Upper lobe of left lung (tissue), 6 donors: ENCODE results near the gene PAAF1. TPM values are rescaled to one million over a fixed set of nuclear protein-coding genes. Genes with fewer than 3 reads are reported as not detected.
A peak's percentile ranks its signal among the peaks of the same experiment; 100 is the strongest.

Source experiments
- ATAC-seq, 2 donors: fragments of 200-7000 bp; cut with Tn5 transposase; one replicate each; pipeline ENCODE4 v1.9.1; 2022; ENCODE audit warnings: mild to moderate bottlenecking in 2 of 2, moderate library complexity in 2 of 2; ENCODE audit not compliant: low FRiP score in 2 of 2
- DNase-seq, 2 donors: peaks; one replicate each; pipeline ENCODE4 v3.0.0-alpha.2; 2019 to 2020
- H3K27ac ChIP-seq, 4 donors: fragments of 200-600 bp; sonication (generic); one replicate each; pipeline ENCODE4 v1.5.1; 2016 to 2019
- H3K27me3 ChIP-seq, 4 donors: fragments of 200-600 bp; sonication (generic); one replicate each; pipeline ENCODE4 v1.5.1; 2017 to 2019
- H3K36me3 ChIP-seq, 4 donors: fragments of 200-600 bp; sonication (generic); one replicate each; pipeline ENCODE4 v1.5.1; 2016 to 2019
- H3K4me1 ChIP-seq, 4 donors: fragments of 200-600 bp; sonication (generic); one replicate each; pipeline ENCODE4 v1.5.1; 2018 to 2019
- H3K4me3 ChIP-seq, 4 donors: fragments of 200-600 bp; sonication (generic); one replicate each; pipeline ENCODE4 v1.5.1; 2017 to 2019; ENCODE audit warnings: mild to moderate bottlenecking in 2 of 4, moderate library complexity in 1 of 4
- H3K9me3 ChIP-seq, 4 donors: fragments of 200-600 bp; sonication (generic); one replicate each; pipeline ENCODE4 v1.5.1; 2018 to 2019
- CTCF ChIP-seq, 6 experiments: fragments of 450-650 bp in 4 of 6; fragments of 200-600 bp in 2 of 6; sonication (generic) in 2 of 6; IDR thresholded peaks; one replicate each; pipeline ENCODE4 v1.5.1; 2016 to 2019; ENCODE audit warnings: antibody characterized with exemption in 6 of 6
- EP300 ChIP-seq, 4 donors: sonication (generic); formaldehyde crosslinking; IDR thresholded peaks; one replicate each; pipeline ENCODE4 v1.5.1; 2017; ENCODE audit warnings: antibody characterized with exemption in 4 of 4, control low read depth in 2 of 4
- POLR2A ChIP-seq, 4 donors: fragments of 450-650 bp; IDR thresholded peaks; one replicate each; pipeline ENCODE4 v1.5.1; 2016 to 2017; ENCODE audit warnings: antibody characterized with exemption in 4 of 4, mild to moderate bottlenecking in 2 of 4
- POLR2AphosphoS5 ChIP-seq, 2 donors: sonication (generic); formaldehyde crosslinking; IDR thresholded peaks; one replicate each; pipeline ENCODE4 v1.5.1; 2017; ENCODE audit warnings: antibody characterized with exemption in 2 of 2
- WGBS, 2 donors: methylation state at CpG; one replicate each; pipeline ENCODE4 v1.1.5; 2017 to 2018; 5-methylcytosine and 5-hydroxymethylcytosine counted together
- total RNA-seq, 6 donors: library from RNA; depleted of rRNA in 4 of 6; stranded (reverse); fragments of >200 nt in 4 of 6; gene quantifications; one replicate each; pipeline versions ENCODE4 v1.1.0 to v1.2.1, GENCODE V29; 2016 to 2021
- donor health status: DM: no; HTN: no; CAD: no; lungs with moderate emphysema.
- donor health status: DM: no; HTN: yes; CAD: no; lungs with severe emphysema.

Gene PAAF1
- total RNA-seq, 6 donors from 2014 or later, result 8.8 to 58.7 (median 12.6) TPM

GRCh38 chr11:73976451-73977151 is 99.8 kb downstream of the PAAF1 start:
- peak in 1 of 2 donors; percentile 15 for DNase-seq
- 90 to 95% methylated on average over 13 to 14 of the region's 14 CpGs for whole genome bisulfite sequencing, 2 donors
- no peak for TF ChIP-seq POLR2AphosphoS5 (IDR thresholded peaks at IDR 0.05)
- no peak for TF ChIP-seq CTCF (IDR thresholded peaks at IDR 0.05)
- no peak for TF ChIP-seq EP300 (IDR thresholded peaks at IDR 0.05)
- TF ChIP-seq POLR2A (IDR thresholded peaks at IDR 0.05), result no peak
- no peak for ATAC-seq
- Histone ChIP-seq H3K27ac (no peak overlapping the region), H3K27me3 (no peaks in the 10 kb centered on the region), H3K36me3 (peaks cover 14 to 41% (median 33%) of the 10 kb centered on the region in 4 donors), H3K4me1 (peaks cover 38 to 53% (median 47%) of the 10 kb centered on the region in 4 donors), H3K4me3 (no peak overlapping the region), H3K9me3 (no peaks in the 10 kb centered on the region)

GRCh38 chr11:73977856-73978519 is 101.2 kb downstream of the PAAF1 start:
- H3K4me1 ChIP-seq, result peaks cover 37 to 57% (median 54%) of the 10 kb centered on the region in 4 donors
- no peak for ATAC-seq
- no peaks in the 10 kb centered on the region for H3K27me3 ChIP-seq
- no peaks in the 10 kb centered on the region for H3K9me3 ChIP-seq
- no peak overlapping the region for H3K4me3 ChIP-seq
- DNase-seq, result peak in 1 of 2 donors; percentile 18
- peaks cover 14 to 41% (median 33%) of the 10 kb centered on the region in 4 donors for H3K36me3 ChIP-seq
- 97% methylated on average over 12 to 17 of the region's 18 CpGs for WGBS, 2 donors
- H3K27ac ChIP-seq, result peak overlapping the region in 1 of 4 donors; percentile 93
- TF ChIP-seq POLR2A (IDR thresholded peaks at IDR 0.05), result no peak
- no peak for TF ChIP-seq EP300 (IDR thresholded peaks at IDR 0.05)
- TF ChIP-seq POLR2AphosphoS5 (IDR thresholded peaks at IDR 0.05), result no peak
- TF ChIP-seq CTCF (IDR thresholded peaks at IDR 0.05), result no peak

- peaks cover 33 to 60% (median 51%) of the 10 kb centered on the region in 4 donors for H3K4me1 ChIP-seq
- 61 to 100% methylated on average over 1 to 3 of the region's 3 CpGs for WGBS, 2 donors
- ATAC-seq (no peak), DNase-seq (peak in 1 of 2 donors; percentile 41)
- TF ChIP-seq CTCF (IDR thresholded peaks at IDR 0.05), result no peak
- no peak for TF ChIP-seq POLR2AphosphoS5 (IDR thresholded peaks at IDR 0.05)
- no peak for TF ChIP-seq POLR2A (IDR thresholded peaks at IDR 0.05)
- no peak for TF ChIP-seq EP300 (IDR thresholded peaks at IDR 0.05)
- H3K27ac ChIP-seq, result peak overlapping the region; percentile 8 to 98 (median 84)
- no peak overlapping the region for H3K4me3 ChIP-seq
- H3K9me3 ChIP-seq, result no peaks in the 10 kb centered on the region
- H3K27me3 ChIP-seq, result no peaks in the 10 kb centered on the region
- peaks cover 14 to 41% (median 33%) of the 10 kb centered on the region in 4 donors for H3K36me3 ChIP-seq
These were observed 101.8 kb downstream of the PAAF1 start for GRCh38 chr11:73978576-73979086.

- peaks cover 27 to 63% (median 48%) of the 10 kb centered on the region in 4 donors for H3K4me1 ChIP-seq
- TF ChIP-seq POLR2AphosphoS5 (IDR thresholded peaks at IDR 0.05), result peak in 1 of 2 donors; percentile 31
- peak in 1 of 4 donors; percentile 49 for TF ChIP-seq POLR2A (IDR thresholded peaks at IDR 0.05)
- no peak for TF ChIP-seq CTCF (IDR thresholded peaks at IDR 0.05)
- no peak for TF ChIP-seq EP300 (IDR thresholded peaks at IDR 0.05)
- ATAC-seq (no peak), DNase-seq (peak in 1 of 2 donors; percentile 80)
- peaks cover 13 to 33% (median 25%) of the 10 kb centered on the region in 4 donors for H3K36me3 ChIP-seq
- H3K27ac ChIP-seq, result peak overlapping the region; percentile 75 to 98 (median 90)
- no peaks in the 10 kb centered on the region for H3K27me3 ChIP-seq
- 31 to 50% methylated on average over 2 to 6 of the region's 6 CpGs for WGBS, 2 donors
- H3K4me3 ChIP-seq, result peak overlapping the region in 2 of 4 donors; percentile 64 to 78
- no peaks in the 10 kb centered on the region for H3K9me3 ChIP-seq
These were observed 103.5 kb downstream of the PAAF1 start for GRCh38 chr11:73980001-73980961.
